Measurements from ENCODE around the gene NRXN2.

The NRXN2 gene

GRCh38 chr11:64593156-64594105, 129.6 kb downstream of the NRXN2 start:
- no peak for TF ChIP-seq GATA2 (IDR thresholded peaks at IDR 0.05; ENCODE audit: low read depth, low read length)
- TF ChIP-seq GATA3 (IDR thresholded peaks at IDR 0.05; ENCODE audit: low read depth, low read length), result no peak

- TF ChIP-seq GATA3 (IDR thresholded peaks at IDR 0.05; ENCODE audit: low read depth, low read length) (no peak), GATA2 (IDR thresholded peaks at IDR 0.05; ENCODE audit: low read depth, low read length) (no peak)
Observed at GRCh38 chr11:64592656-64593055, 130.3 kb downstream of the NRXN2 start.

DNA sequence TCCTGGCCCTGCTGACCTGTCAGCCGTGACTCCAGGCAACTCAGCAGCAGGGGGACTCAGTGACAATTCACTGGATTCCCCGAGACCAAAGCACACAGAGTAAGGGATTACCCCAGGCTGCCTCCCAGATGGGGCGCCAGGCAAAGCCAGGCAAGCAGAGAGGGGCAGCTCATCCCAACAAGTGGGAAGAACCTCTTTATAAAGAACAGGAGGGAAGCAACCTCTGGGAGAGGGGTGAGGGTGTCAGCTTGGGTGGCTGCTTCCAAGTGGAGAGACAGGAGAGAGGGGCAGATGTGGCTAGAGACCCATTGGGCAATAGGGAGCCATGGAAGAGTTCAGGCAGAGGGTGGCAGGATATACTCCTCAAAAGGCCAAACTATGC, 130.8 kb downstream of the NRXN2 start:
- TF ChIP-seq GATA2 (IDR thresholded peaks at IDR 0.05; ENCODE audit: low read depth, low read length) (no peak), GATA3 (IDR thresholded peaks at IDR 0.05; ENCODE audit: low read depth, low read length) (no peak)

DNA sequence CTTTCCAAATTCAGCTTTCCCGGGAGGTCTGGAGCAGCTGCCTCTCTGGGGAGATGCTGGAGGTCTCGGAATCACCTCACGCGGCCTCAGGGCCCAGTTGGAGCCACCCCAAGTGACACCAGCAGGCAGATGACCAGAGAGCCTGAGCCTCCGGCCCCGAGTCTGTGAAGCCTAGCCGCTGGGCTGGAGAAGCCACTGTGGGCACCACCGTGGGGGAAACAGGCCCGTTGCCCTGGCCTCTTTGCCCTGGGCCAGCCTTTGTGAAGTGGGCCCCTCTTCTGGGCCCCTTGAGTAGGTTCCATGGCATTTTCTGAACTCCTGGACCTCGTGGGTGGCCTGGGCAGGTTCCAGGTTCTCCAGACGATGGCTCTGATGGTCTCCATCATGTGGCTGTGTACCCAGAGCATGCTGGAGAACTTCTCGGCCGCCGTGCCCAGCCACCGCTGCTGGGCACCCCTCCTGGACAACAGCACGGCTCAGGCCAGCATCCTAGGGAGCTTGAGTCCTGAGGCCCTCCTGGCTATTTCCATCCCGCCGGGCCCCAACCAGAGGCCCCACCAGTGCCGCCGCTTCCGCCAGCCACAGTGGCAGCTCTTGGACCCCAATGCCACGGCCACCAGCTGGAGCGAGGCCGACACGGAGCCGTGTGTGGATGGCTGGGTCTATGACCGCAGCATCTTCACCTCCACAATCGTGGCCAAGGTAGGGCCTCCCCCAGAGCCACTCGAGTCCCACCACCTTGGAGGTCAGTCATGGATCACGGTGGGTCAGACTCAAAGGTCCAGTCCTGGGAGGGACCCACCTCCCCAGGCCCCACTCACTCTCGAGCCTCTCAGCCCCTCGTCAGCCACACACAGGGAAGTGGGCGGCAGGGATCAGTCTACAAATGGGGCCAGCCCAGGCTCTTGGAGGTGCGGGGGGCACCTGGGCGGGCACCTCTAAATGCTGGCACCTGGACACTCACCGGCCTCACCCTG, 131.5 kb downstream of the NRXN2 start:
- no peak for TF ChIP-seq GATA3 (IDR thresholded peaks at IDR 0.05; ENCODE audit: low read depth, low read length)

- no peak for TF ChIP-seq GATA2 (IDR thresholded peaks at IDR 0.05; ENCODE audit: low read depth, low read length)
Observed at GRCh38 chr11:64590763-64591221, 132.2 kb downstream of the NRXN2 start, which contains the start of gene SLC22A12. Gene SLC22A12, plus strand, starts transcription at chr11:64591220. Its CDS starts 337 bp downstream, at chr11:64591557.

GRCh38 chr11:64588701-64589100, 134.3 kb downstream of the NRXN2 start:
- no peak for TF ChIP-seq GATA3 (IDR thresholded peaks at IDR 0.05; ENCODE audit: low read depth, low read length)

- no peak for TF ChIP-seq GATA2 (IDR thresholded peaks at IDR 0.05; ENCODE audit: low read depth, low read length)
- TF ChIP-seq GATA3 (IDR thresholded peaks at IDR 0.05; ENCODE audit: low read depth, low read length), result no peak
Observed at GRCh38 chr11:64586366-64586765, 136.6 kb downstream of the NRXN2 start.

DNA sequence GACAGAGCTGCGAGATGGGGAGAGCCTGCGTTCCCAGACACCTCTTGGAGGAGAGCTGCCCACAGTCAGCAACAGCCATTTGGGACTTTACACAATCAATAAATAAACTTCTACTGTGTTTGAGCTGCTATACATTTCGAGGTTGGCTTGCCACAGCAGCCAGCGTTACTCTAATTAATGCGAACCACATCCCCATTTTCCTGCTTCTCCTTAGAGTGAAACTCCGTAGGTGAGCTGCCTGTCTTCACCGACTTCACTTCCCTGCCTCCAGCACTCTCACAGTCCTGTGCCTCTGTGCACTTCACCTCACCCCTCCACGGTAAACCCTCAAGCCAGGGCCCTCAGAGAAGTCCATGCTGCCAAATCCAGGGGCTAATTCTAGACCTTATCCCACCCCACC, 137.8 kb downstream of the NRXN2 start:
- TF ChIP-seq GATA2 (IDR thresholded peaks at IDR 0.05; ENCODE audit: low read depth, low read length), result no peak
- TF ChIP-seq GATA3 (IDR thresholded peaks at IDR 0.05; ENCODE audit: low read depth, low read length), result no peak

- TF ChIP-seq GATA2 (IDR thresholded peaks at IDR 0.05; ENCODE audit: low read depth, low read length), result no peak
- no peak for TF ChIP-seq GATA3 (IDR thresholded peaks at IDR 0.05; ENCODE audit: low read depth, low read length)
Observed at GRCh38 chr11:64583296-64584262, 139.4 kb downstream of the NRXN2 start.

- TF ChIP-seq GATA3 (IDR thresholded peaks at IDR 0.05; ENCODE audit: low read depth, low read length), result no peak
- no peak for TF ChIP-seq GATA2 (IDR thresholded peaks at IDR 0.05; ENCODE audit: low read depth, low read length)
Observed at GRCh38 chr11:64582885-64583284, 140.1 kb downstream of the NRXN2 start.

DNA sequence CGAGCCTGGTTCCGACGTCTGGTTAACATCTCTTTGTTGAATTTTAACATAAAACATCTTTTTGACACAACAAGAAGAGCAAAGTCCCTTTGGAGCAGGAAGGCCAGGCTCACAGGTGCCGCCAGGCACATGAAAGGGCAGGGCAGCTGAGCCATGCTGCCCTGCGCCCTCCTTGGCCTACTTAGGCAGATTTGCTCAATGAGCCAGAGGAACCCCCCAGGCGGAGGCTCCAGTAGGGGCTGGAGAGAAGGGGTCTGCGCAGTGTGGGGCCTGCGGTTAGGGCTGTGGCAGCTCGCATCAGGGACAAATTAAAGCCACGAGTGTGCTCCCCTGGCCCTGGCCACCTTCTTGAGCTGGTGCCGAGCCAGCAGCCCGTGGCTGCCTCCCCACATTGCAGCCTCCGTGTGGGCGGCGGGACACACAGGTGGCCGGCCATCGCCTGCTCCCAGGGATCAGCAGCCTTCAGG, 141.9 kb downstream of the NRXN2 start:
- no peak for TF ChIP-seq GATA2 (IDR thresholded peaks at IDR 0.05; ENCODE audit: low read depth, low read length)
- no peak for TF ChIP-seq GATA3 (IDR thresholded peaks at IDR 0.05; ENCODE audit: low read depth, low read length)

GRCh38 chr11:64580412-64580811, 142.6 kb downstream of the NRXN2 start:
- no peak for TF ChIP-seq GATA2 (IDR thresholded peaks at IDR 0.05; ENCODE audit: low read depth, low read length)
- no peak for TF ChIP-seq GATA3 (IDR thresholded peaks at IDR 0.05; ENCODE audit: low read depth, low read length)

- TF ChIP-seq GATA2 (IDR thresholded peaks at IDR 0.05; ENCODE audit: low read depth, low read length), result no peak
- TF ChIP-seq GATA3 (IDR thresholded peaks at IDR 0.05; ENCODE audit: low read depth, low read length), result no peak
Observed at GRCh38 chr11:64577202-64577601, 145.8 kb downstream of the NRXN2 start.
